ENCODE results near the gene NGB. TPM values are rescaled to one million over a fixed set of nuclear protein-coding genes. Genes with fewer than 3 reads are reported as not detected.

The NGB gene
- total and polyA plus RNA-seq, 2 experiments from 2014 or later: 0.09 TPM; not detected in 1

- H3K27me3 ChIP-seq: peaks cover 72% of the 10 kb centered on the region
- peaks cover 5% of the 10 kb centered on the region for H3K4me1 ChIP-seq (ENCODE audit: low read depth)
- H3K4me3 ChIP-seq: no peak overlapping the region
- no peaks in the 10 kb centered on the region for H3K36me3 ChIP-seq
- no peak overlapping the region for H3K27ac ChIP-seq
- no peaks in the 10 kb centered on the region for H3K9me3 ChIP-seq (ENCODE audit: low read depth)
- no peak for DNase-seq (ENCODE audit: low read depth in 1 of 2, low spot score in 1 of 2)
- no peak for TF ChIP-seq CTCF (IDR thresholded peaks at IDR 0.05; ENCODE audit: low read depth, low read length)
Measured at GRCh38 chr14:77268989-77269600, 1.9 kb downstream of the NGB start.

- no peak for TF ChIP-seq CTCF (IDR thresholded peaks at IDR 0.05; ENCODE audit: low read depth, low read length)
Measured at GRCh38 chr14:77267937-77268699, 2.9 kb downstream of the NGB start.

GRCh38 chr14:77266336-77266735 is 4.7 kb downstream of the NGB start:
- no peak for TF ChIP-seq CTCF (IDR thresholded peaks at IDR 0.05; ENCODE audit: low read depth, low read length)

More at GRCh38 chr14:77267937-77268699, 2.9 kb downstream of the NGB start:
- H3K36me3 ChIP-seq: no peaks in the 10 kb centered on the region
- peaks cover 71% of the 10 kb centered on the region for H3K27me3 ChIP-seq
- H3K27ac ChIP-seq: no peak overlapping the region
- peaks cover 5% of the 10 kb centered on the region for H3K4me1 ChIP-seq (ENCODE audit: low read depth)
- DNase-seq (ENCODE audit: low read depth in 1 of 2, low spot score in 1 of 2): no peak
- no peak overlapping the region for H3K4me3 ChIP-seq
- H3K9me3 ChIP-seq (ENCODE audit: low read depth): no peaks in the 10 kb centered on the region

GRCh38 chr14:77265561-77266335 is 5.3 kb downstream of the NGB start:
- Histone ChIP-seq H3K4me1 (ENCODE audit: low read depth) (peaks cover under 1% of the 10 kb centered on the region), H3K9me3 (ENCODE audit: low read depth) (no peaks in the 10 kb centered on the region), H3K27me3 (peaks cover 47% of the 10 kb centered on the region), H3K27ac (no peak overlapping the region), H3K36me3 (no peaks in the 10 kb centered on the region), H3K4me3 (no peak overlapping the region)
- TF ChIP-seq CTCF (IDR thresholded peaks at IDR 0.05; ENCODE audit: low read depth, low read length): no peak
- no peak for DNase-seq (ENCODE audit: low read depth in 1 of 2, low spot score in 1 of 2)

More at GRCh38 chr14:77266336-77266735, 4.7 kb downstream of the NGB start:
- Histone ChIP-seq H3K9me3 (ENCODE audit: low read depth) (no peaks in the 10 kb centered on the region), H3K4me1 (ENCODE audit: low read depth) (peaks cover 5% of the 10 kb centered on the region), H3K4me3 (no peak overlapping the region), H3K27ac (no peak overlapping the region), H3K36me3 (no peaks in the 10 kb centered on the region), H3K27me3 (peaks cover 53% of the 10 kb centered on the region)
- no peak for DNase-seq (ENCODE audit: low read depth in 1 of 2, low spot score in 1 of 2)

GRCh38 chr14:77265187-77265515 is 5.9 kb downstream of the NGB start:
- no peaks in the 10 kb centered on the region for H3K36me3 ChIP-seq
- no peaks in the 10 kb centered on the region for H3K9me3 ChIP-seq (ENCODE audit: low read depth)
- H3K4me1 ChIP-seq (ENCODE audit: low read depth): no peaks in the 10 kb centered on the region
- no peak overlapping the region for H3K27ac ChIP-seq
- DNase-seq (ENCODE audit: low read depth in 1 of 2, low spot score in 1 of 2): no peak
- peaks cover 41% of the 10 kb centered on the region for H3K27me3 ChIP-seq
- H3K4me3 ChIP-seq: no peak overlapping the region
- TF ChIP-seq CTCF (IDR thresholded peaks at IDR 0.05; ENCODE audit: low read depth, low read length): no peak
